SK-N-SH treated with all-trans-retinoic acid at 6 μM for 48 hours (cell line): Measurements from ENCODE around the gene TRIM56.
A peak's percentile ranks its signal among the peaks of the same experiment; 100 is the strongest.
"Not testable (repeated sequence)": the region's sequence is repeated elsewhere in the genome, so short reads cannot be mapped to it uniquely, and the experiment has no call there.

ENCODE experiments used
- ATAC-seq: fragments of 200-7000 bp; cut with Tn5 transposase; 3 replicates; pipeline ENCODE4 v1.9.1; 2020; ENCODE audit warnings: mild to moderate bottlenecking, moderate library complexity
- ARNTL ChIP-seq: fragments of 450-650 bp; formaldehyde crosslinking; IDR thresholded peaks from 2 replicates; pipeline ENCODE4 v1.5.0; 2020; ENCODE audit warnings: low read depth, mild to moderate bottlenecking, moderate library complexity, borderline replicate concordance
- BACH2 ChIP-seq: fragments of 250-450 bp; sonication (Bioruptor Pico); IDR thresholded peaks from 2 replicates; pipeline ENCODE4 v1.9.0; 2021; ENCODE audit warnings: mild to moderate bottlenecking, borderline replicate concordance
- CREB5 ChIP-seq: fragments of 250-450 bp; sonication (Bioruptor Pico); IDR thresholded peaks from 2 replicates; pipeline ENCODE4 v1.5.1; 2020; ENCODE audit warnings: low read depth, mild to moderate bottlenecking, moderate library complexity
- CSDC2 ChIP-seq: fragments of 250-450 bp; sonication (Bioruptor Pico); IDR thresholded peaks from 2 replicates; pipeline ENCODE4 v1.5.0; 2020; ENCODE audit warnings: mild to moderate bottlenecking, moderate library complexity
- ESRRG ChIP-seq: fragments of 250-450 bp; sonication (Bioruptor Pico); IDR thresholded peaks from 2 replicates; pipeline ENCODE4 v1.6.1; 2021; ENCODE audit warnings: mild to moderate bottlenecking
- GLIS3 ChIP-seq: fragments of 250-450 bp; sonication (Bioruptor Pico); IDR thresholded peaks from 2 replicates; pipeline ENCODE4 v1.5.0; 2020; ENCODE audit warnings: mild to moderate bottlenecking, moderate library complexity
- ISL1 ChIP-seq: fragments of 250-450 bp; sonication (Bioruptor Pico); IDR thresholded peaks from 2 replicates; pipeline ENCODE4 v2.1.2; 2022; ENCODE audit warnings: mild to moderate bottlenecking, moderate library complexity
- OSR1 ChIP-seq: fragments of 250-450 bp; sonication (Bioruptor Pico); IDR thresholded peaks from 2 replicates; pipeline ENCODE4 v1.8.0; 2022; ENCODE audit warnings: moderate library complexity, mild to moderate bottlenecking, inconsistent platforms
- PATZ1 ChIP-seq: fragments of 250-450 bp; sonication (Bioruptor Pico); IDR thresholded peaks from 2 replicates; pipeline ENCODE4 v1.8.0; 2020; ENCODE audit warnings: mild to moderate bottlenecking, moderate library complexity, borderline replicate concordance
- POU6F1 ChIP-seq: fragments of 250-450 bp; sonication (Bioruptor Pico); IDR thresholded peaks from 2 replicates; pipeline ENCODE4 v1.8.0; 2021; ENCODE audit warnings: low read depth, mild to moderate bottlenecking, moderate library complexity, borderline replicate concordance
- PPARA ChIP-seq: fragments of 250-450 bp; sonication (Bioruptor Pico); IDR thresholded peaks from 2 replicates; pipeline ENCODE4 v1.5.0; 2020; ENCODE audit warnings: mild to moderate bottlenecking, borderline replicate concordance
- RARB ChIP-seq: fragments of 250-450 bp; sonication (Bioruptor Pico); IDR thresholded peaks from 2 replicates; pipeline ENCODE4 v1.8.0; 2021; ENCODE audit warnings: mild to moderate bottlenecking, moderate library complexity
- SNAI2 ChIP-seq: fragments of 250-450 bp; sonication (Bioruptor Pico); IDR thresholded peaks from 2 replicates; pipeline ENCODE4 v1.5.0; 2020; ENCODE audit warnings: mild to moderate bottlenecking, moderate library complexity
- TCF4 ChIP-seq: fragments of 250-450 bp; sonication (Bioruptor Pico); IDR thresholded peaks from 2 replicates; pipeline ENCODE4 v1.8.0; 2021; ENCODE audit warnings: mild to moderate bottlenecking, moderate library complexity, borderline replicate concordance
- TSHZ2 ChIP-seq: fragments of 250-450 bp; sonication (Bioruptor Pico); IDR thresholded peaks from 2 replicates; pipeline ENCODE4 v1.5.0; 2020; ENCODE audit warnings: mild to moderate bottlenecking, moderate library complexity
- ZC3H10 ChIP-seq: fragments of 250-450 bp; sonication (Bioruptor Pico); IDR thresholded peaks from 2 replicates; pipeline ENCODE4 v1.5.1; 2021; ENCODE audit warnings: mild to moderate bottlenecking, moderate library complexity
- ZFP3 ChIP-seq: fragments of 250-450 bp; sonication (Bioruptor Pico); IDR thresholded peaks from 2 replicates; pipeline ENCODE4 v1.5.0; 2020; ENCODE audit warnings: mild to moderate bottlenecking, moderate library complexity
- ZFP30 ChIP-seq: fragments of 450-650 bp; formaldehyde crosslinking; IDR thresholded peaks from 2 replicates; pipeline ENCODE4 v1.5.0; 2022; ENCODE audit warnings: mild to moderate bottlenecking, moderate library complexity
- ZNF565 ChIP-seq: fragments of 450-650 bp; formaldehyde crosslinking; conservative IDR thresholded peaks from 2 replicates; pipeline ENCODE4 v1.5.0; 2020; ENCODE audit warnings: low read depth, mild to moderate bottlenecking, moderate library complexity
- ZNF70 ChIP-seq: fragments of 450-650 bp; formaldehyde crosslinking; IDR thresholded peaks from 2 replicates; pipeline ENCODE4 v1.5.0; 2020; ENCODE audit warnings: mild to moderate bottlenecking, moderate library complexity
- ZNF8 ChIP-seq: fragments of 450-650 bp; formaldehyde crosslinking; IDR thresholded peaks from 2 replicates; pipeline ENCODE4 v1.5.0; 2020; ENCODE audit warnings: mild to moderate bottlenecking, moderate library complexity

Gene TRIM56

GRCh38 chr7:101058355-101058754 lies 26.9 kb upstream of the TRIM56 start:
- peak; percentile 59; the same call in 2 of the 3 replicates for ATAC-seq
- no peak for TF ChIP-seq TCF4 (CRISPR knock-in tag)
- no peak for TF ChIP-seq ZNF565
- TF ChIP-seq ISL1 = no peak
- peak; percentile 34; the same call in 1 of the 2 replicates for TF ChIP-seq ZFP30 (CRISPR knock-in tag)
- TF ChIP-seq ZC3H10 (CRISPR knock-in tag) = no peak
- peak; percentile 50; the same call in 1 of the 2 replicates for TF ChIP-seq SNAI2 (CRISPR knock-in tag)
- TF ChIP-seq BACH2 (CRISPR knock-in tag) = no peak

- ATAC-seq = peak; percentile 44
- TF ChIP-seq PATZ1 (no peak), PPARA (CRISPR knock-in tag) (no peak), CREB5 (CRISPR knock-in tag) (no peak), ESRRG (no peak), BACH2 (CRISPR knock-in tag) (no peak)
- TF ChIP-seq, all 23 proteins: peak for 0
These were observed 25.7 kb upstream of the TRIM56 start for GRCh38 chr7:101059620-101059942.

GRCh38 chr7:101060992-101061391 lies 24.3 kb upstream of the TRIM56 start:
- TF ChIP-seq ZNF8 (peak; percentile 59), ZFP3 (CRISPR knock-in tag) (no peak), GLIS3 (no peak)
- TF ChIP-seq, all 23 proteins: peak for 1
- ATAC-seq = no peak

- not testable (repeated sequence) for ATAC-seq
These were observed 21.1 kb upstream of the TRIM56 start for GRCh38 chr7:101064176-101064550.

GRCh38 chr7:101065162-101065561 lies 20.1 kb upstream of the TRIM56 start:
- ATAC-seq = not testable (repeated sequence)

GRCh38 chr7:101066141-101066832 lies 19.0 kb upstream of the TRIM56 start:
- TF ChIP-seq ZC3H10 (CRISPR knock-in tag) (no peak), CSDC2 (CRISPR knock-in tag) (no peak), ZNF565 (no peak), TSHZ2 (CRISPR knock-in tag) (no peak), RARB (CRISPR knock-in tag) (no peak), OSR1 (no peak), ZNF70 (no peak), CREB5 (CRISPR knock-in tag) (no peak), PATZ1 (no peak), POU6F1 (no peak), ARNTL (CRISPR knock-in tag) (no peak), BACH2 (CRISPR knock-in tag) (no peak), ESRRG (no peak), SNAI2 (CRISPR knock-in tag) (no peak), PPARA (CRISPR knock-in tag) (no peak), ISL1 (no peak)
- no peak for ATAC-seq
